GM18868 (cell line): ENCODE data around the gene NPAS2.

Experiments used
- ATAC-seq: cut with Tn5 transposase; IDR thresholded peaks from one replicate; pipeline ENCODE4 v1.9.1; 2021; ENCODE audit warnings: mild to moderate bottlenecking, moderate library complexity; ENCODE audit not compliant: unreplicated experiment

The NPAS2 gene

DNA sequence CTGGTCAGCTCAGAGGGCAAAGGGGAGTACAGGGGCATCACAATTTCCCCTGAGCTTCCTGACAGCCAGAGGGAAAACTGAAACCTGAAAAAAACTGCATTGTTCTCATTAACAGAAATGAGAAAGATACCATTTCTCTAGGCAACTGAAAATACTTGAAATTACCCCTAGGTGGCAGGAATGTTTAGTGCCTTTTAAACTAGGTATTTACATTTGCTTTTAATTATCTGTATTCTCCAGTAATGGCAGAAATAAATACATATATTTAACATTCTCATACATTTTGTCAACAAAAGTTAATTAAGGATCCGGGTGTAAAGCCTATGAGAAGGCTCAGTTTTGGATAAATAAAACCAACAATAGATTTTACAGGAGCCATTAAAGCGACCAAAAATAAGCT lies 216.6 kb downstream of the NPAS2 start:
- ATAC-seq = no peak

DNA sequence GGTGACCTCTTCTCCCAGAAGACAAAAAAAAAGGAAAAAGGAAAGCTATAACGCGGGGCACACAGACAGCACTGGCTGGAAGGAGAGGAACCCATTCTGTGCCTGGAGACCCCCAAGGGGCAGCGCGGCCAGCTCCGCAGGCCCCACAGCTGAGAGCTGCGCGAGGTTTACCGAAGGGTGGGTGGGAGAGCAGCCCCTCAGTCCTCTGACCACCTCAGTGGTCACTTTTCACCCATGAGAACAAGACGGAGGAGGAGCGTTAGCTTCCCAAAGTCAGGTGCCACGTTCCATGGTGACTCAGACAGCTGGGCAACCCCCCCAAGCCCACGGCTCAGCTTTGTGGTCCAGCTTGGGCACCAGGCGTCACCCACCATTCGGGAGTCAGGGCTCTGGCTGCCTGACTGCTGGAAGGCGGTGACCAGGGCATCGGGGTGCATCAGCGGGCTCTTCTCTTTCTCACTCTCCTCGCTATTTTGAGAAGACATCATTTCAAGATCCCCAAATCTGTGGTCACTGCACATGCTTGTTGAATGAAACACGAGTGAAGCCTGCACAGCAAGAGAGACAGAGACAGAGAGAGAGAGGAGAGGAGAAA lies 217.3 kb downstream of the NPAS2 start:
- no peak for ATAC-seq

DNA sequence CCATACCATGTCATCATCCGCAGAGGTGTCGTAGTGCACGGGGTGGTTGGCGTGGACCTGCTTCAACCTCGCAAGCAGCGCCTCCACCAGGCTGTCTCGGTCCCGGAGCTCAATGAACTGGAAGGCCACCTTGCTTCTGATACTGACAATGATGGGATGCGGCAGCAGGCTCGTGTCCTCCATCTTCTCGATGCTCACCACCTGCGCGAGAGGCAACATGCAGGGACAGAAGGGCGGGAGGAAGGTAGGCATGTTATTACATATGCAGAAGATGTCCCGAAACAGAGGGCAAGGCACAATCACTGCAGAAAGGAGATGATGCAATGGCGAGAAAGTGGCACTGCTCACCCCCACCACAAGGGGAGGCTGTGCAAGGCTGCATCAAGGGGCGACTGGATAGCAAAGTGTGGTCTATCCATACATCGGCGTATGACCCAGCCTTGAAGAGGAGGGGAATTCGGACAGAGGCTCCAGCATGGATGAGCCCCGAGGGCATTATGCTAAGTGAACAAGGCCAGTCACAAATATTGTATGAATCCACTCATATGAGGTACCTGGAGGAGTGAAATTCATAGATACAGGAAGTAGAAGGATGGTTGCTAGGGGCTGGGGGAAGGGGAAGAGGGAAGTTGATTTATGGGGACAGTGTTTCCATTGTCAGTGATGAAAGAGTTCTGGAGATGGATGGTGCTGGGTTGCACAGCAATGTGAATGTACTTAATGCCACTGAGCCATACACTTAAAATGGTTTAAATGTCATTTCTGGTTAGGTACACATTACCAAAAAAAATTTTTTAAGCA lies 218.7 kb downstream of the NPAS2 start:
- no peak for ATAC-seq

DNA sequence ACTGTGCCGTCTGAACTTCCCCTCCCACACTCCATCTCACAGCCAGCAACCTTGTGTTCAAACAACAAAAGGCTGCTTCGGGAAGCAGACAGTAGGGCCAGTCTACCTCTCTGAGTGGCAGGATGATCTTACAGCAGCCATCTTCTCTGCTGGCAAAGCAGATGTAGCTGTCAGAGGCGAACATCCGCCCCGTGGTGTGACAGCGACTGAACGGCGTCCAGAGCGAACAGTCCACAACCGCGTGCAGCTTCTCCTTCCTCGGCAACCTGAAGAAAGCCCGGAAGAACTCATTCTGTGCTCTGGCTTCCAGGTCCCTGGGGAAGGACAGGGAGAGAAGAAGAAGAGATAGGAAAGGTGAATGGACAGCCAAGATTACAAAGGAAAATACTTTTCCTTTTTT lies 220.1 kb downstream of the NPAS2 start:
- no peak for ATAC-seq

DNA sequence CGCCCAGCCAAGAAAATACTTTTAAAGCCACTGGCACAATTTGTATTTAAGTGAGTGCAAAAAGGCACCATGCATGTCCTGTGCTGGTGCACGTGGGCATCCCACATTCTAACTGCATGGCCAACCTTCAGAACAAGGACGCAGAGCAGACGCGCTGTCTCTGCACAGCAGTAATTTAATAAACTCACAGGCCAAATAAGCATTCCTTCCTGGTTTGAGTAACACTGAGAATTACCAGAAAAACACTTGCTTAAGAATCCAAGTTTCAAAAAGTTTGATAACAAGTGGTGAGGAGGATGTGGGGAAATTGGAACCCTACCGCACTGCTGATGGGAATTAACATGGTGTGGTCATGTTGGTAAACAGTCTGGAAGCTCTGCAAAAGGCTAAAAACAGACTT lies 220.8 kb downstream of the NPAS2 start:
- no peak for ATAC-seq

DNA sequence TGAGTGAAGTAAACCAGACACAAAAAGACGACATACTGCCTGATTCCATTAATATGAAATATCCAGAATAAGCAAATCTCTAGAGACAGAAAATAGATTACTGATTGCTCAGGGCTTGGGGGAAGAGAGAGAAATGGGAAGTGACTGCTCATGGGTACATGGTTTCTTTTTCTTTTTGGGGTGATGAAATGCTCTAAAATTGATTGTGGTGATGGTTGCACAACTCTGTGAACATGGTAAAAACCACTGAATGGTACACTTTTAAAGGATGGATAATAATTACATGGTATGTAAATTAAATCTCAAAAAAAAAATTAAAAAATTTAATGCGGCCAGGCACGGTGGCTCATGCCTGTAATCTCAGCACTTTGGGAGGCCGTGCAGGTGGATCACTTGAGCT lies 221.5 kb downstream of the NPAS2 start:
- no peak for ATAC-seq

DNA sequence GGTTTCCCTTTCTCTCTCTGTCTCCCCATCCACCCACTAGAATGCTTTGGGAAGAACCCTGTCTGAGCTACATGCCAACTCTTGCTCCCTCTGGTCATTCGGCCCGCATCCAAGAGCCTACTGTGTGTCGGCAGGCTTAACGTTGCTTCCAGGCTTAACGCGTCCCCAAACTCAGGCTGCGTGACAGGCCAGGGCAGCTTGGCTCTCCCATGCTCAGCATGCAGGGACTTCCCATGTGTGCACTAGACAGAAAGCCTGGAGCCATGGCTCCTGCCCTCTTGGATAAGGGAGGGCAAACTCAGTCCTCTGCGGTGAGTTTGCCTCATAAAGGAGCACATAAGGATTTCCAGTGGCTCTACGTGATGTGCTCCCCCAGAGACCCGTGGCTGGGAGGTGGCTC lies 225.4 kb downstream of the NPAS2 start:
- ATAC-seq = no peak
